C4-2B (cell line): ENCODE measurements around the gene VPS8.

Experiments
- H3K27ac ChIP-seq: fragments of 450-650 bp; 2 replicates; pipeline ENCODE4 v1.5.1; 2017
- CTCF ChIP-seq: fragments of 450-650 bp; conservative IDR thresholded peaks from 2 replicates; pipeline ENCODE4 v1.5.1; 2017; ENCODE audit warnings: mild to moderate bottlenecking
- ZFX ChIP-seq: fragments of 450-650 bp; IDR thresholded peaks from 2 replicates; pipeline ENCODE4 v1.6.1; 2017

VPS8 gene

DNA sequence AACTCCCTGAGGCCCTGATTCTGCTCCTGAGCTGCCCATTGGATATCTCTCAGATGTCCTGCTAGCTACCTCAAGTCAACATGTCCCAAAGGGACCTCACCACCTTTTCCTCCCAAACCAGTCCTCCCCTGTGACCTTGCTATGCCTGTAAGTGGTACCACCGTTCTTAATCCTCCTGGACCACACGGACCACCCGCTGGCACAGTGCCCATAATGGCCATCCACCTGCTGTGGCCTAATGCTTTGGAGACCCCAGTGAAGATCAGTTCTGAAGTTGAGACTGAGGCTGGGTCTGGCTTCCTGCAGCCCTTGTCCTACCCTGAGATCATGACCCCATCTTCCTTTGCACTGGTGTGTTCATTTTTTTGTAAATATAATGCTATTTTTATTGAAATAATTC lies 15.0 kb upstream of the VPS8 start:
- no peak for TF ChIP-seq ZFX
- TF ChIP-seq CTCF: no peak
- H3K27ac ChIP-seq: no peak overlapping the region

- no peak for TF ChIP-seq CTCF
- TF ChIP-seq ZFX: no peak
- no peak overlapping the region for H3K27ac ChIP-seq
These were observed 13.8 kb upstream of the VPS8 start for GRCh38 chr3:184798120-184798519.

DNA sequence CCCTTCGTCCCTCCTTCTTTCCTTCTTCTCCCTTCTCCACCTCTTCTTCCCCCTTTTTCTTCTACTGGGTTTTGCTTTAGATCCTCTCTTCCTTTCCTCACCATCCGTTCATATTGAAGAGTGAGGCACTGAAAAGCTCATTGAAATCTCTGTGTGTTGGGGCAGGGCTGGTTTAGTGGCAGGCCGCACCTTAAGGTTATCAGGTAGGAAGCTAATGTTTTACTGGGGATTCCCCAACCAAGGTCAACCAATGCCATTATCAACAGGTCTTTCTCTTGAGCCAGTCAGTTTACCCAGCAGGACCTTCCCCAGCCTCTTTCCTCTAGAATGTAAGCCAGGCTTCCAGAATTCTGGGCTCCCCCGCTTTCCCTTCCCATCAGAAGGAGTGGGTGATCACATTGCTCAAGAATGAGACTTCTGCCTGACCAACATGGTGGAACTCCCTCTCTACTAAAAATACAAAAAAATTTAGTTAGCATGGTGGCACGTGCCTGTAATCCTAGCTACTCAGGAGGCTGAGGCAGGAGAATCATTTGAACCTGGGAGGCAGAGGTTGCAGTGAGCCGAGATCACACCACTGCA lies 11.5 kb upstream of the VPS8 start:
- no peak overlapping the region for H3K27ac ChIP-seq
- TF ChIP-seq ZFX (no peak), CTCF (no peak)

- TF ChIP-seq ZFX (no peak), CTCF (no peak)
- no peak overlapping the region for H3K27ac ChIP-seq
These were observed 10.7 kb upstream of the VPS8 start for GRCh38 chr3:184801241-184801785.

DNA sequence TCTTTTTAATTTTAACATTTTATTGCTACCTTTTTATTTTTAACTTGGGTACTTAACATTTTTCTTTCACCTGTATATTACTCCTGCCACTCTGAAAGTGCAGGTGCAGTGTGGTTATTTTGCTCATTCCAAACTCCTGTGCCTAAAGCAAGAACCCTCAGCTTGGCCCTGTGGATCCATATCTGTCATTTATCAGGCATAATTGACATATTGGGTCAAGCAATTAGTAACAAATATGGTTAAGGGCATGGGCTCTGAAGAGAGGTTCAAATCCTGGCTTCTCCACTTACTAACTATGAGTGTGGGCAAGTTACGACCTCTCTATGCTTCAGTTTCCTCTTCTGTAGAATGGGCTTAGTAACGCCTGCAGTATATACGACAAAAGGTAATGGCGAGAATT lies 9.8 kb upstream of the VPS8 start:
- H3K27ac ChIP-seq: no peak overlapping the region
- TF ChIP-seq CTCF (no peak), ZFX (no peak)

GRCh38 chr3:184804801-184805200 lies 7.2 kb upstream of the VPS8 start:
- H3K27ac ChIP-seq: no peak overlapping the region
- TF ChIP-seq ZFX: no peak
- no peak for TF ChIP-seq CTCF

GRCh38 chr3:184805351-184806038 lies 6.5 kb upstream of the VPS8 start:
- no peak overlapping the region for H3K27ac ChIP-seq
- TF ChIP-seq ZFX (no peak), CTCF (no peak)
